Heart left ventricle (tissue), 16 donors: ENCODE data around the gene BCR. TPM values are rescaled to one million over a fixed set of nuclear protein-coding genes. Genes with fewer than 3 reads are reported as not detected.
"Not testable (repeated sequence)": the region's sequence is repeated elsewhere in the genome, so short reads cannot be mapped to it uniquely, and the experiment has no call there.

Experiments used
- ATAC-seq, 4 donors: fragments of 200-7000 bp; cut with Tn5 transposase; one replicate each; pipeline ENCODE4 v1.9.1; 2020 to 2022; ENCODE audit warnings: moderate library complexity in 4 of 4, mild to moderate bottlenecking in 3 of 4, moderate number of reproducible peaks in 1 of 4
- DNase-seq, 5 donors: peaks; one replicate each; pipeline ENCODE4 v3.0.0-alpha.2; 2020
- H3K27ac ChIP-seq, 12 donors: fragments of 200-600 bp; sonication (generic) in 4 of 12; one replicate each; pipeline versions ENCODE4 v1.5.0 to v1.8.0; 2016 to 2022; ENCODE audit warnings: mild to moderate bottlenecking in 2 of 12
- H3K27me3 ChIP-seq, 9 donors: fragments of 200-600 bp; sonication (generic) in 2 of 9; one replicate each; pipeline versions ENCODE4 v1.5.1 to v1.8.0; 2016 to 2022; ENCODE audit warnings: mild to moderate bottlenecking in 3 of 9
- H3K36me3 ChIP-seq, 9 donors: fragments of 200-600 bp; sonication (generic) in 2 of 9; one replicate each; pipeline versions ENCODE4 v1.5.0 to v1.8.0; 2018 to 2022; ENCODE audit warnings: mild to moderate bottlenecking in 2 of 9
- H3K4me1 ChIP-seq, 12 donors: fragments of 200-600 bp; sonication (generic) in 4 of 12; one replicate each; pipeline versions ENCODE4 v1.5.0 to v1.8.0; 2016 to 2022; ENCODE audit warnings: mild to moderate bottlenecking in 3 of 12
- H3K4me3 ChIP-seq, 12 donors: fragments of 200-600 bp; sonication (generic) in 4 of 12; one replicate each; pipeline versions ENCODE4 v1.5.0 to v1.8.0; 2017 to 2022; ENCODE audit warnings: mild to moderate bottlenecking in 9 of 12, moderate library complexity in 4 of 12
- H3K9me3 ChIP-seq, 12 donors: fragments of 200-600 bp; sonication (generic) in 4 of 12; one replicate each; pipeline versions ENCODE4 v1.5.0 to v1.8.0; 2016 to 2022; ENCODE audit warnings: mild to moderate bottlenecking in 1 of 12
- POLR2A ChIP-seq, 2 donors: fragments of 450-650 bp; IDR thresholded peaks; one replicate each; pipeline ENCODE4 v1.6.1; 2017; ENCODE audit warnings: antibody characterized with exemption in 2 of 2, mild to moderate bottlenecking in 2 of 2, moderate library complexity in 2 of 2
- WGBS, 4 donors: extraction: QIAGEN DNeasy Blood & Tissue Kit in 2 of 4; methylation state at CpG; one replicate each; pipeline versions ENCODE4 v1.1.5 to v1.1.7; 2013 to 2018; 5-methylcytosine and 5-hydroxymethylcytosine counted together
- intact Hi-C, 10 donors: fragments of 100-400 bp; cut with DNase I; formaldehyde crosslinking; loops; one replicate each; pipeline versions ENCODE4 v1.11.1 to v1.14.2; 2022
- polyA plus RNA-seq, 2 donors: library from polyadenylated mRNA; stranded (reverse); fragments of 200-250 nt; gene quantifications; one replicate each; pipeline ENCODE4 v1.2.3, GENCODE V29; 2013
- total RNA-seq, 9 donors: library from RNA; depleted of rRNA in 2 of 9; stranded (reverse); fragments of >200 nt in 2 of 9; fragmentation: NEBNext Ultra II Directional in 3 of 9; extraction: Animal tissue kit (Norgen Biotek cat#: 25700) in 3 of 9; gene quantifications; one replicate each; pipeline versions ENCODE4 v1.1.0 to v1.2.4, GENCODE V29; 2016 to 2023
- TF ChIP-seq, protein P1 (sequence below), 12 donors: fragments of 200-600 bp; sonication (generic) in 4 of 12; IDR thresholded peaks; one replicate each; pipeline versions ENCODE4 v1.5.0 to v1.8.0; 2018 to 2022; ENCODE audit warnings: antibody characterized with exemption in 12 of 12, mild to moderate bottlenecking in 5 of 12
- donor health status: ischemic (EF 13 %, LVEDD 7.1; RV severe dilation, severe dysfunction).
- donor health status: healthy with polysubstance abuse.
- donor health status: DM: no; HTN: yes; CAD: no.
- donor health status: DM: no; HTN: no; CAD: no.
- donor health status: ischemic (EF 25% LVEDD 6.9; RV normal size, moderate dysfunction).
- donor health status: ischemic (EF 25% LVEDD 5.7; RV mildly dilated, moderate dysfunction).
- donor health status: healthy.
- donor health status: DM: yes; HTN: yes; CAD: no.
- donor health status: ischemic (EF 35%, LVEDD 5.7; RV mildly dilated, moderate dysfunction).
- donor health status: nonischemic (EF 11% LVEDD 7.7; RV severe dilation, severe dysfunction).
- donor health status: DM: yes; HTN: yes; CAD: no.
- donor health status: PGD.
- donor health status: ischemic (EF 29% LVEDD 5.4; RV normal size, mild dysfunction).
- donor health status: nonischemic (EF 23%, LVEDD 6.1; RV moderate dilation, normal function).

Gene BCR
- total and polyA plus RNA-seq, 11 donors = 12.6 to 51.1 (median 28.7) TPM

DNA sequence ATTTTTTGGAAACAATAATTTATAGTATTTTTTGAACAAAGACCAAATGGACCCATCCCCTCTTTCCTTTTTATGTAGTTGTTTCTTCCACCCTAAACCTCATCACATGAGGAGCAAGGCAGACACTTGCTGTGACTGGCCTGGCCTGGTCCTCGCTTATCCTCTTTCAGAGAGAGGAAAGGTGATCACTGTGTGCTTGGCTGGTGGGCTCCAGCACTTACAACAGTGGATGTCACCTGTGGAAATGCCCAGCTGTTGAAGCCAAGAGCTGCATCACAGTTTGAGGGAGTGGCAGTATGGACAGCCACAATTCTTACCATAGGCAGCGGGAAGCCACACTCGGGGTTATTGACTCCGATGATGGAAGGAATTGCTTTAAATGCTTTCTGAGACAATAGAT, 185.7 kb downstream of the BCR start:
- no peak for DNase-seq
- Histone ChIP-seq H3K27me3 (peaks cover 0 to 25% (median 0%) of the 10 kb centered on the region in 9 donors), H3K27ac (no peak overlapping the region), H3K9me3 (no peaks in the 10 kb centered on the region), H3K4me3 (no peak overlapping the region), H3K36me3 (no peaks in the 10 kb centered on the region), H3K4me1 (no peaks in the 10 kb centered on the region)
- intact Hi-C loops = no loop called here
- TF ChIP-seq, protein P1, sequence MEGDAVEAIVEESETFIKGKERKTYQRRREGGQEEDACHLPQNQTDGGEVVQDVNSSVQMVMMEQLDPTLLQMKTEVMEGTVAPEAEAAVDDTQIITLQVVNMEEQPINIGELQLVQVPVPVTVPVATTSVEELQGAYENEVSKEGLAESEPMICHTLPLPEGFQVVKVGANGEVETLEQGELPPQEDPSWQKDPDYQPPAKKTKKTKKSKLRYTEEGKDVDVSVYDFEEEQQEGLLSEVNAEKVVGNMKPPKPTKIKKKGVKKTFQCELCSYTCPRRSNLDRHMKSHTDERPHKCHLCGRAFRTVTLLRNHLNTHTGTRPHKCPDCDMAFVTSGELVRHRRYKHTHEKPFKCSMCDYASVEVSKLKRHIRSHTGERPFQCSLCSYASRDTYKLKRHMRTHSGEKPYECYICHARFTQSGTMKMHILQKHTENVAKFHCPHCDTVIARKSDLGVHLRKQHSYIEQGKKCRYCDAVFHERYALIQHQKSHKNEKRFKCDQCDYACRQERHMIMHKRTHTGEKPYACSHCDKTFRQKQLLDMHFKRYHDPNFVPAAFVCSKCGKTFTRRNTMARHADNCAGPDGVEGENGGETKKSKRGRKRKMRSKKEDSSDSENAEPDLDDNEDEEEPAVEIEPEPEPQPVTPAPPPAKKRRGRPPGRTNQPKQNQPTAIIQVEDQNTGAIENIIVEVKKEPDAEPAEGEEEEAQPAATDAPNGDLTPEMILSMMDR (IDR thresholded peaks at IDR 0.05) = no peak
- no peak for TF ChIP-seq POLR2A (IDR thresholded peaks at IDR 0.05)
- WGBS, 4 donors = 74 to 94% (median 87%) methylated on average over 4 of the region's 4 CpGs
- no peak for ATAC-seq

DNA sequence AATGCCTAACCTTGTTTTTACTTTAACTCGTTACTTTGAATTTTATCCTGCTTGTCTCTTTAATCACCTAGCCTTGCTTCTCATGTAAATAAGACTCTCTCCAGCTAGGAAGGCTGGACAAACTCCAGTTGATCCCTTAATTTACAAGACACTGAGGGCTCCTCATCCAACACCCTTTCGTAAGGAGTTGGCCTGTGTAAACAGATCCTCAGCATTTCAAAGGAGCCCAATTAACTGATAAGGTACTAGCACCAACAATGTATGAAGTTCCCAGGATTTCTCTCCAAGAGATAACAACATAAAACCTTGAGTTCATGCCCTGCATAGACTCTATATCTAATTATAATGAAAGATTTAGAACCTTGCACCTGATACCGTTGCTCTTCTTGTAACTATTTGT, 186.9 kb downstream of the BCR start:
- intact Hi-C loops = not testable (repeated sequence)
- H3K27me3 ChIP-seq = peaks cover 0 to 25% (median 3%) of the 10 kb centered on the region in 9 donors

More for the DNA sequence above, 186.9 kb downstream of the BCR start:
- DNase-seq, H3K9me3 ChIP-seq, H3K4me3 ChIP-seq, H3K27ac ChIP-seq, H3K4me1 ChIP-seq, H3K36me3 ChIP-seq, ATAC-seq: not testable (repeated sequence)
- WGBS, 4 donors = 20 to 39% (median 33%) methylated on average over 3 of the region's 3 CpGs

Other genes with a start within 250 kb of the BCR start
- 10 to 100 TPM in 1 of 9 donors, 1 to 10 TPM in 8; 1.8 to 13.9 (median 2.6) TPM for gene GNAZ, start 110.0 kb upstream of the BCR start, total RNA-seq
- 1 to 10 TPM; 1.1 to 1.9 TPM for gene GNAZ, start 110.0 kb upstream of the BCR start, polyA plus RNA-seq
- gene RSPH14, start 38.5 kb upstream of the BCR start, total RNA-seq = not detected
- not detected for gene RSPH14, start 38.5 kb upstream of the BCR start, polyA plus RNA-seq
- gene RAB36, start 35.0 kb upstream of the BCR start, total RNA-seq = 1 to 10 TPM in 2 of 9 donors, under 1 TPM in 7; 0.25 to 3.2 (median 0.54) TPM
- gene RAB36, start 35.0 kb upstream of the BCR start, polyA plus RNA-seq = under 1 TPM; 0.11 to 0.55 TPM